H1 (cell line): Measurements from ENCODE around the gene GUCY2D. TPM values are rescaled to one million over a fixed set of nuclear protein-coding genes. Genes with fewer than 3 reads are reported as not detected.

Source experiments
- CTCF ChIA-PET: fragments of 300-600 bp; sonication (Branson Sonifier 250); formaldehyde crosslinking; loops from one replicate; lab custom pipeline; 2021; ENCODE audit not compliant: partially characterized antibody; lab: Charles Lee
- POLR2A ChIA-PET: fragments of 300-600 bp; sonication (Branson Sonifier 250); formaldehyde crosslinking; loops from one replicate; lab custom pipeline; 2021; ENCODE audit warnings: inconsistent platforms; ENCODE audit not compliant: partially characterized antibody; lab: Charles Lee
- DNase-seq, 2 experiments: peaks; one replicate each; pipeline versions ENCODE4 v3.0.0 to v3.0.0-alpha.2; 2010 to 2022; ENCODE audit warnings: low spot score in 2 of 2, low read depth in 1 of 2, mixed read lengths in 1 of 2
- FAIRE-seq: peaks from 2 replicates; lab custom pipeline; 2011; peaks lifted over from hg19 to GRCh38; lab: Jason Lieb, UNC
- H2AFZ ChIP-seq: 2 replicates; pipeline ENCODE4 v1.8.1; 2012; ENCODE audit warnings: low read length, inconsistent platforms
- H2AK5ac ChIP-seq: 2 replicates; pipeline ENCODE4 v1.6.1; 2013; ENCODE audit warnings: low read depth, low read length
- H2BK120ac ChIP-seq: replicated peaks from 2 replicates; pipeline ENCODE3; 2013; ENCODE audit warnings: low read depth, low read length, inconsistent platforms
- H2BK12ac ChIP-seq: 2 replicates; pipeline ENCODE4 v1.6.1; 2013; ENCODE audit warnings: low read depth, low read length
- H2BK15ac ChIP-seq: 2 replicates; pipeline ENCODE4 v1.6.1; 2013; ENCODE audit warnings: low read length
- H2BK20ac ChIP-seq: 2 replicates; pipeline ENCODE4 v1.6.1; 2013; ENCODE audit warnings: low read length
- H2BK5ac ChIP-seq: 2 replicates; pipeline ENCODE4 v1.6.1; 2013; ENCODE audit warnings: low read depth, low read length
- H3K14ac ChIP-seq: 2 replicates; pipeline ENCODE4 v1.6.1; 2013; ENCODE audit warnings: inconsistent platforms; ENCODE audit not compliant: insufficient read length
- H3K18ac ChIP-seq: 2 replicates; pipeline ENCODE4 v1.6.1; 2013; ENCODE audit warnings: low read length; ENCODE audit errors: extremely low read depth
- H3K23ac ChIP-seq: 2 replicates; pipeline ENCODE4 v1.6.1; 2013; ENCODE audit warnings: inconsistent platforms; ENCODE audit not compliant: insufficient read length
- H3K23me2 ChIP-seq: 2 replicates; pipeline ENCODE4 v1.6.1; 2013; ENCODE audit warnings: low read depth, low read length
- H3K27ac ChIP-seq: 2 replicates; pipeline ENCODE4 v1.6.1; 2011; ENCODE audit warnings: low read depth, low read length, inconsistent platforms
- H3K27me3 ChIP-seq, 4 experiments: replicated peaks in 1 of 4; 1 replicate in 1 of 4; 2 replicates in 3 of 4; pipeline versions ENCODE4 v1.6.1 to v1.8.1; 2011 to 2013; ENCODE audit warnings: low read length in 3 of 4, mild to moderate bottlenecking in 3 of 4, inconsistent platforms in 2 of 4, mixed read lengths in 2 of 4, moderate library complexity in 1 of 4; ENCODE audit not compliant: control insufficient read depth in 3 of 4, insufficient read depth in 3 of 4; ENCODE audit errors: extremely low read depth in 1 of 4
- H3K36me3 ChIP-seq, 4 experiments: 2 replicates each; pipeline versions ENCODE4 v1.6.1 to v1.8.1; 2011 to 2013; ENCODE audit warnings: mild to moderate bottlenecking in 4 of 4, low read length in 3 of 4, moderate library complexity in 2 of 4, control low read depth in 1 of 4, inconsistent platforms in 1 of 4; ENCODE audit not compliant: insufficient read depth in 4 of 4, control insufficient read depth in 2 of 4
- H3K4ac ChIP-seq: replicated peaks from 2 replicates; pipeline ENCODE3; 2013; ENCODE audit warnings: low read length, low read depth, mixed read lengths, inconsistent platforms; ENCODE audit not compliant: insufficient read length
- H3K4me1 ChIP-seq, 4 experiments: replicated peaks in 1 of 4; 1 replicate in 1 of 4; 2 replicates in 3 of 4; pipeline versions ENCODE4 v1.6.1 to v1.8.1; 2011 to 2013; ENCODE audit warnings: low read length in 3 of 4, inconsistent platforms in 2 of 4, mixed read lengths in 1 of 4; ENCODE audit not compliant: insufficient read depth in 4 of 4, control insufficient read depth in 3 of 4
- H3K4me2 ChIP-seq, 2 experiments: 2 replicates each; pipeline versions ENCODE4 v1.6.1 to v1.8.1; 2011 to 2013; ENCODE audit warnings: low read depth in 2 of 2, low read length in 2 of 2, control low read depth in 1 of 2, inconsistent platforms in 1 of 2, mild to moderate bottlenecking in 1 of 2; ENCODE audit not compliant: insufficient read depth in 1 of 2
- H3K4me3 ChIP-seq, 4 experiments: fragments of 200-600, 300-600 bp in 1 of 4; sonication (generic), shearing (Covaris generic), sonication (Bioruptor Twin) in 1 of 4; 2 replicates each; pipeline versions ENCODE4 v1.5.1 to v1.8.1; 2011 to 2016; ENCODE audit warnings: low read length in 4 of 4, low read depth in 3 of 4, control low read depth in 2 of 4, inconsistent platforms in 2 of 4, mild to moderate bottlenecking in 2 of 4, mixed read lengths in 1 of 4, moderate library complexity in 1 of 4; ENCODE audit not compliant: insufficient read depth in 2 of 4; ENCODE audit errors: extremely low read depth in 1 of 4
- H3K56ac ChIP-seq: replicated peaks from 2 replicates; pipeline ENCODE3; 2013; ENCODE audit warnings: low read depth, mild to moderate bottlenecking, mixed read lengths, low read length, inconsistent platforms; ENCODE audit not compliant: insufficient read length
- H3K79me1 ChIP-seq: 2 replicates; pipeline ENCODE4 v1.6.1; 2013; ENCODE audit warnings: low read depth, low read length, control low read depth
- H3K79me2 ChIP-seq, 2 experiments: 2 replicates each; pipeline versions ENCODE4 v1.6.1 to v1.8.1; 2012 to 2013; ENCODE audit warnings: low read length in 2 of 2, mild to moderate bottlenecking in 2 of 2, inconsistent platforms in 1 of 2; ENCODE audit not compliant: insufficient read depth in 2 of 2, control insufficient read depth in 1 of 2
- H3K9ac ChIP-seq, 4 experiments: replicated peaks in 1 of 4; 1 replicate in 1 of 4; 2 replicates in 3 of 4; pipeline versions ENCODE4 v1.6.1 to v1.8.1; 2011 to 2013; ENCODE audit warnings: low read depth in 3 of 4, low read length in 3 of 4, control low read depth in 2 of 4, mild to moderate bottlenecking in 2 of 4, moderate library complexity in 2 of 4, inconsistent platforms in 1 of 4; ENCODE audit errors: extremely low read depth in 1 of 4
- H3K9me3 ChIP-seq, 2 experiments: 2 replicates each; pipeline versions ENCODE4 v1.6.1 to v1.8.1; 2012 to 2013; ENCODE audit warnings: mild to moderate bottlenecking in 2 of 2, moderate library complexity in 2 of 2, control low read depth in 1 of 2, inconsistent platforms in 1 of 2, low read depth in 1 of 2, low read length in 1 of 2, mixed read lengths in 1 of 2; ENCODE audit not compliant: insufficient read depth in 2 of 2
- H4K20me1 ChIP-seq, 2 experiments: replicated peaks in 1 of 2; 2 replicates each; pipeline versions ENCODE3 to v1.8.1; 2011 to 2013; ENCODE audit warnings: inconsistent platforms in 2 of 2, low read length in 2 of 2, mild to moderate bottlenecking in 1 of 2; ENCODE audit not compliant: insufficient read depth in 2 of 2, control insufficient read depth in 1 of 2
- H4K5ac ChIP-seq: 2 replicates; pipeline ENCODE4 v1.6.1; 2013; ENCODE audit warnings: low read length, low read depth, mixed read lengths, inconsistent platforms; ENCODE audit not compliant: insufficient read length
- H4K8ac ChIP-seq: 2 replicates; pipeline ENCODE4 v1.8.0; 2013; ENCODE audit warnings: mild to moderate bottlenecking, moderate library complexity, low read length, inconsistent platforms; ENCODE audit not compliant: insufficient read depth; ENCODE audit errors: extremely low read depth
- H4K91ac ChIP-seq: replicated peaks from 2 replicates; pipeline ENCODE3; 2013; ENCODE audit warnings: low read length, mixed read lengths, inconsistent platforms; ENCODE audit not compliant: insufficient read length
- ASH2L ChIP-seq: fragments of 200-600, 300-600 bp; sonication (generic); IDR thresholded peaks from one replicate; pipeline ENCODE4 v1.7.1; 2017; ENCODE audit warnings: low read length
- CEBPB ChIP-seq: IDR thresholded peaks from 2 replicates; pipeline ENCODE4 v1.6.1; 2012; ENCODE audit warnings: low read depth, low read length
- CTCF ChIP-seq, 3 experiments: IDR thresholded peaks; 1 replicate in 2 of 3; 2 replicates in 1 of 3; pipeline versions ENCODE4 v1.5.1 to v1.6.1; 2011; ENCODE audit warnings: low read length in 3 of 3, mild to moderate bottlenecking in 3 of 3, inconsistent platforms in 2 of 3, low read depth in 1 of 3, moderate library complexity in 1 of 3; ENCODE audit not compliant: insufficient read depth in 1 of 3; ENCODE audit errors: control extremely low read depth in 1 of 3
- RAD21 ChIP-seq, 2 experiments: IDR thresholded peaks in 1 of 2; conservative IDR thresholded peaks in 1 of 2; 2 replicates each; pipeline ENCODE4 v1.6.1; 2011; ENCODE audit warnings: low read depth in 2 of 2, low read length in 2 of 2, improper control_type of control experiment in 1 of 2, inconsistent platforms in 1 of 2, mild to moderate bottlenecking in 1 of 2, moderate library complexity in 1 of 2
- SAP30 ChIP-seq: fragments of 300-600 bp; sonication (generic); IDR thresholded peaks from 2 replicates; pipeline ENCODE4 v1.7.1; 2012; ENCODE audit warnings: low read length, moderate library complexity, mild to moderate bottlenecking, inconsistent platforms; ENCODE audit not compliant: insufficient read depth, insufficient replicate concordance
- SIN3A ChIP-seq, 2 experiments: IDR thresholded peaks in 1 of 2; conservative IDR thresholded peaks in 1 of 2; 2 replicates each; pipeline ENCODE4 v1.6.1; 2011 to 2012; ENCODE audit warnings: low read length in 2 of 2, improper control_type of control experiment in 1 of 2, low read depth in 1 of 2, mild to moderate bottlenecking in 1 of 2
- WGBS, 2 experiments: shearing (Covaris generic) in 1 of 2; methylation state at CpG; one replicate each; pipeline versions ENCODE4 v1.1.6 to v1.1.7; 2013 to 2015; ENCODE audit warnings: low lambda C conversion rate in 2 of 2, mixed read lengths in 2 of 2, inconsistent platforms in 1 of 2, low coverage in 1 of 2, missing lambda C conversion rate in 1 of 2; ENCODE audit not compliant: insufficient replicate concordance in 2 of 2, insufficient coverage in 1 of 2, insufficient read length in 1 of 2; ENCODE audit errors: extremely low coverage in 1 of 2, missing lambda C conversion rate in 1 of 2; 5-methylcytosine and 5-hydroxymethylcytosine counted together
- polyA plus RNA-seq, 7 experiments: library from polyadenylated mRNA; depleted of rRNA in 3 of 7; stranded (reverse) in 5 of 7; unstranded in 2 of 7; fragments of >200 nt in 5 of 7; fragments of 200-250 nt in 2 of 7; gene quantifications; 1 replicate in 5 of 7; 2 replicates in 1 of 7; 4 replicates in 1 of 7; pipeline versions ENCODE4 v1.2.1 to v1.2.3, GENCODE V29; 2011 to 2013; ENCODE audit warnings: missing spikeins in 2 of 7, mixed read lengths in 2 of 7
- total RNA-seq: library from RNA; stranded (reverse); fragmentation: NEBNext Ultra II Directional; extraction: Animal tissue kit (Norgen Biotek cat#: 25700); gene quantifications from 2 replicates; pipeline ENCODE4 v1.2.1, GENCODE V29; 2021

GUCY2D gene
- total and polyA plus RNA-seq, 2 of the 8 experiments (the other 6 are each of a cell fraction or from before 2014, with no cell fraction given), result 0.20 to 0.48 TPM

DNA sequence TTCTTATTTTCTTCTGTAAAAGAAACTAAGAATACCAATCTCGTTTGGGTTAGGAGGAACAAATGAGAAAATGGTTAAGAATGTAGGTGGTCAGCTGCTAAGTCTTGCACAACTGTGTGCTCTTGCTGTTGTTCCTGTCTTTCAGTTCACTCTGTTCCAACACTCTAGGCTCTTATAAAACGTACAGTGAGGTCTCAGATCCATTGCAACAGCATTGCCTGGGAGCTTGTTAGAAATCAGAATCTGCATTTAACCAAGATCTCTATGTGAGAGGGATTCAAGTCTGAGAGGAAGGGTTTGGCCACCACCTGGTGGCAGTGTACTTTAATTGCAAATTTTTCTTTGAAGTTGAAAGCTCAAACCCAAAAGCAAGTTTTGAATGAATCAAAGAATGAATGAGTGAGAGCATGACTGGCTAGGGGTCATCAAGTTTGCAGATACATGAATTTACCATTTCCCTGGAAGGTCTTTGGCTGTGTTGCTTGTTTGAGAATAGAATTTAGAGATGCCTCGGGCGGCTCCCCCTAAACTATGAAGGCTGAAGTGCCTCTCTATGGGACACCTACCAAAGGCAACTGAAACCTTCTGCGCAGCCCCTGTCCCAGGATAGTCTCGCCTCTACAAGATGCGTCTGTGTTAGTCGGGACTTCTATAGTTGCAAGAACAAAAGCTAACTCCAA, 39.0 kb downstream of the GUCY2D start:
- Histone ChIP-seq H3K14ac (no peak overlapping the region), H3K79me2 (no peaks in the 10 kb centered on the region), H3K27me3 (peaks cover 0 to 9% (median 4%) of the 10 kb centered on the region in 4 experiments; a peak in 3 of 7 replicates), H3K18ac (no peak overlapping the region), H3K36me3 (no peaks in the 10 kb centered on the region; a peak in 1 of 8 replicates), H2AK5ac (no peak overlapping the region), H3K4me1 (peaks cover 0 to 10% (median 6%) of the 10 kb centered on the region in 4 experiments; a peak in 5 of 7 replicates), H3K23ac (no peak overlapping the region), H2BK120ac (no peak overlapping the region), H4K20me1 (no peaks in the 10 kb centered on the region), H3K79me1 (no peaks in the 10 kb centered on the region), H4K5ac (no peak overlapping the region), H2BK20ac (no peak overlapping the region), H4K91ac (no peak overlapping the region), H2BK12ac (no peak overlapping the region), H3K4me2 (no peak overlapping the region), H3K4me3 (no peak overlapping the region), H3K27ac (no peak overlapping the region), H2BK15ac (no peak overlapping the region), H3K9me3 (no peaks in the 10 kb centered on the region), H4K8ac (no peak overlapping the region), H3K23me2 (peaks cover 4% of the 10 kb centered on the region; the same call in 1 of the 2 replicates), H3K9ac (no peak overlapping the region), H3K4ac (no peak overlapping the region), H2BK5ac (no peak overlapping the region), H3K56ac (no peak overlapping the region), H2AFZ (no peak overlapping the region)
- WGBS, 2 experiments, result 70% methylated on average over 8 of the region's 8 CpGs; no CpG with 5 or more reads in 1 of the 2 experiments
- TF ChIP-seq RAD21 (IDR thresholded peaks at IDR 0.05 in 1 of 2, conservative IDR thresholded peaks at IDR 0.05 in 1 of 2; ENCODE audit: low read depth in 2 of 2, low read length in 2 of 2), result peak; percentile 86 to 87
- TF ChIP-seq CTCF (IDR thresholded peaks at IDR 0.05; ENCODE audit: control extremely low read depth in 1 of 3, insufficient read depth in 1 of 3, low read depth in 1 of 3, low read length in 3 of 3), result peak in 2 of 3 experiments; percentile 59 to 72; a peak in 3 of 4 replicates
- TF ChIP-seq CEBPB, result peak; percentile 46; the same call in 1 of the 2 replicates
- TF ChIP-seq SAP30, result no peak
- TF ChIP-seq ASH2L, result no peak
- TF ChIP-seq SIN3A (conservative IDR thresholded peaks at IDR 0.05 in 1 of 2, IDR thresholded peaks at IDR 0.05 in 1 of 2; ENCODE audit: low read depth in 1 of 2, low read length in 2 of 2), result 0 out of 4 replicates have a peak, but pooled peaks of 1 of the 2 experiments have one; percentile 12
- ChIA-PET CTCF (interaction anchor here (0.5 to 6.0 kb wide), 56 partner anchors 9 to 301 kb away, joined by 3 to 141 read pairs (median 4); partner anchors contain the start of genes ALOXE3, CNTROB, GUCY2D and KCNAB3), POLR2A (interaction anchor here (0.8 to 1.2 kb wide), 6 partner anchors 11 to 209 kb away, joined by 3 to 4 read pairs (median 3); partner anchors contain the start of gene RNF227)
- DNase-seq, result no peak
- FAIRE-seq, result peak; percentile 91
